ENCODE results near the gene LRRC72.

LRRC72 gene

GRCh38 chr7:16598015-16598414 lies 71.4 kb downstream of the LRRC72 start:
- Histone ChIP-seq H3K4me3 (ENCODE audit: severe bottlenecking) (no peak overlapping the region), H3K36me3 (ENCODE audit: low read depth) (peaks cover 16% of the 10 kb centered on the region), H3K27ac (ENCODE audit: poor library complexity, severe bottlenecking) (no peak overlapping the region), H3K9me3 (ENCODE audit: severe bottlenecking) (no peaks in the 10 kb centered on the region), H3K4me1 (ENCODE audit: insufficient read depth, poor library complexity, severe bottlenecking) (no peaks in the 10 kb centered on the region), H3K27me3 (ENCODE audit: insufficient read depth, poor library complexity, severe bottlenecking) (no peaks in the 10 kb centered on the region)
- no peak for TF ChIP-seq CTCF (IDR thresholded peaks at IDR 0.05; ENCODE audit: poor library complexity, severe bottlenecking)
- ATAC-seq (ENCODE audit: low read depth) (no peak), DNase-seq (ENCODE audit: low spot score) (no peak)

- no peaks in the 10 kb centered on the region for H3K9me3 ChIP-seq (ENCODE audit: severe bottlenecking)
- no peaks in the 10 kb centered on the region for H3K4me1 ChIP-seq (ENCODE audit: insufficient read depth, poor library complexity, severe bottlenecking)
- no peak overlapping the region for H3K4me3 ChIP-seq (ENCODE audit: severe bottlenecking)
- no peak overlapping the region for H3K27ac ChIP-seq (ENCODE audit: poor library complexity, severe bottlenecking)
- DNase-seq (ENCODE audit: low spot score) (no peak), ATAC-seq (ENCODE audit: low read depth) (no peak)
- TF ChIP-seq CTCF (IDR thresholded peaks at IDR 0.05; ENCODE audit: poor library complexity, severe bottlenecking), result no peak
- H3K27me3 ChIP-seq (ENCODE audit: insufficient read depth, poor library complexity, severe bottlenecking), result no peaks in the 10 kb centered on the region
- H3K36me3 ChIP-seq (ENCODE audit: low read depth), result peaks cover 23% of the 10 kb centered on the region
Measured at GRCh38 chr7:16599860-16600259, 73.2 kb downstream of the LRRC72 start.

- H3K36me3 ChIP-seq (ENCODE audit: low read depth), result peaks cover 49% of the 10 kb centered on the region
- no peaks in the 10 kb centered on the region for H3K27me3 ChIP-seq (ENCODE audit: insufficient read depth, poor library complexity, severe bottlenecking)
- no peaks in the 10 kb centered on the region for H3K9me3 ChIP-seq (ENCODE audit: severe bottlenecking)
- ATAC-seq (ENCODE audit: low read depth) (no peak), DNase-seq (ENCODE audit: low spot score) (no peak)
- no peak overlapping the region for H3K4me3 ChIP-seq (ENCODE audit: severe bottlenecking)
- no peaks in the 10 kb centered on the region for H3K4me1 ChIP-seq (ENCODE audit: insufficient read depth, poor library complexity, severe bottlenecking)
- TF ChIP-seq CTCF (IDR thresholded peaks at IDR 0.05; ENCODE audit: poor library complexity, severe bottlenecking), result no peak
- H3K27ac ChIP-seq (ENCODE audit: poor library complexity, severe bottlenecking), result no peak overlapping the region
Measured at GRCh38 chr7:16603633-16604032, 77.0 kb downstream of the LRRC72 start.

- DNase-seq (ENCODE audit: low spot score) (no peak), ATAC-seq (ENCODE audit: low read depth) (no peak)
- H3K9me3 ChIP-seq (ENCODE audit: severe bottlenecking), result no peaks in the 10 kb centered on the region
- no peaks in the 10 kb centered on the region for H3K4me1 ChIP-seq (ENCODE audit: insufficient read depth, poor library complexity, severe bottlenecking)
- H3K4me3 ChIP-seq (ENCODE audit: severe bottlenecking), result no peak overlapping the region
- TF ChIP-seq CTCF (IDR thresholded peaks at IDR 0.05; ENCODE audit: poor library complexity, severe bottlenecking), result peak; percentile 31
- H3K36me3 ChIP-seq (ENCODE audit: low read depth), result peaks cover 49% of the 10 kb centered on the region
- no peaks in the 10 kb centered on the region for H3K27me3 ChIP-seq (ENCODE audit: insufficient read depth, poor library complexity, severe bottlenecking)
- H3K27ac ChIP-seq (ENCODE audit: poor library complexity, severe bottlenecking), result no peak overlapping the region
Measured at GRCh38 chr7:16604054-16604453, 77.4 kb downstream of the LRRC72 start.

GRCh38 chr7:16606704-16607103 lies 80.1 kb downstream of the LRRC72 start:
- H3K27me3 ChIP-seq (ENCODE audit: insufficient read depth, poor library complexity, severe bottlenecking), result no peaks in the 10 kb centered on the region
- H3K36me3 ChIP-seq (ENCODE audit: low read depth), result peaks cover 51% of the 10 kb centered on the region
- TF ChIP-seq CTCF (IDR thresholded peaks at IDR 0.05; ENCODE audit: poor library complexity, severe bottlenecking), result no peak
- ATAC-seq (ENCODE audit: low read depth) (no peak), DNase-seq (ENCODE audit: low spot score) (no peak)
- no peaks in the 10 kb centered on the region for H3K9me3 ChIP-seq (ENCODE audit: severe bottlenecking)
- H3K4me1 ChIP-seq (ENCODE audit: insufficient read depth, poor library complexity, severe bottlenecking), result no peaks in the 10 kb centered on the region
- no peak overlapping the region for H3K4me3 ChIP-seq (ENCODE audit: severe bottlenecking)
- H3K27ac ChIP-seq (ENCODE audit: poor library complexity, severe bottlenecking), result no peak overlapping the region
